GF-D8 (cell line): ENCODE measurements around the gene MTREX.

Experiments
- DNase-seq: peaks from one replicate; lab custom pipeline; 2025; lab: John Stamatoyannopoulos, UW

MTREX gene

GRCh38 chr5:55429221-55429612 is 121.4 kb downstream of the MTREX start:
- no peak for DNase-seq

GRCh38 chr5:55429613-55430253 is 121.9 kb downstream of the MTREX start:
- DNase-seq, result no peak

- DNase-seq, result no peak
Observed at GRCh38 chr5:55432549-55432948, 124.8 kb downstream of the MTREX start.

GRCh38 chr5:55437452-55437851 is 129.7 kb downstream of the MTREX start:
- DNase-seq, result no peak

- no peak for DNase-seq
Observed at GRCh38 chr5:55437859-55438206, 130.0 kb downstream of the MTREX start.

- no peak for DNase-seq
Observed at GRCh38 chr5:55438998-55439397, 131.2 kb downstream of the MTREX start.

GRCh38 chr5:55440188-55440646 is 132.4 kb downstream of the MTREX start:
- no peak for DNase-seq

GRCh38 chr5:55441107-55441771 is 133.4 kb downstream of the MTREX start:
- no peak for DNase-seq

- DNase-seq, result no peak
Observed at GRCh38 chr5:55441954-55442353, 134.2 kb downstream of the MTREX start.

- no peak for DNase-seq
Observed at GRCh38 chr5:55445791-55446190, 138.0 kb downstream of the MTREX start.

- no peak for DNase-seq
Observed at GRCh38 chr5:55446640-55447351, 139.0 kb downstream of the MTREX start.

GRCh38 chr5:55450050-55450765 is 142.4 kb downstream of the MTREX start:
- DNase-seq, result no peak

GRCh38 chr5:55451976-55452375 is 144.2 kb downstream of the MTREX start:
- no peak for DNase-seq

GRCh38 chr5:55453211-55453610 is 145.4 kb downstream of the MTREX start:
- no peak for DNase-seq

- DNase-seq, result no peak
Observed at GRCh38 chr5:55454282-55454681, 146.5 kb downstream of the MTREX start.

GRCh38 chr5:55456216-55456895 is 148.6 kb downstream of the MTREX start:
- DNase-seq, result no peak

GRCh38 chr5:55459572-55459971 is 151.8 kb downstream of the MTREX start:
- DNase-seq, result no peak

- no peak for DNase-seq
Observed at GRCh38 chr5:55463613-55464012, 155.8 kb downstream of the MTREX start.

- DNase-seq, result no peak
Observed at GRCh38 chr5:55467862-55468551, 160.2 kb downstream of the MTREX start.

- DNase-seq, result no peak
Observed at GRCh38 chr5:55469839-55470238, 162.1 kb downstream of the MTREX start.

- no peak for DNase-seq
Observed at GRCh38 chr5:55470282-55470681, 162.5 kb downstream of the MTREX start.
